Nephron (organoid): Measurements from ENCODE around the gene TNIP1.

Source experiments
- H3K27ac Mint-ChIP-seq, 3 experiments: 2 replicates each; pipeline ENCODE4 v1.8.0; 2020; ENCODE audit warnings: mixed read lengths in 3 of 3, mild to moderate bottlenecking in 2 of 3, moderate library complexity in 1 of 3
- H3K27me3 Mint-ChIP-seq: 2 replicates; pipeline ENCODE4 v1.8.0; 2021; ENCODE audit warnings: low read depth, mild to moderate bottlenecking, moderate library complexity, mixed read lengths
- H3K36me3 Mint-ChIP-seq: 2 replicates; pipeline ENCODE4 v1.8.0; 2020; ENCODE audit warnings: low read depth, mixed read lengths
- H3K4me1 Mint-ChIP-seq: 2 replicates; pipeline ENCODE4 v1.8.0; 2020; ENCODE audit warnings: mixed read lengths
- H3K4me3 Mint-ChIP-seq, 3 experiments: 2 replicates each; pipeline ENCODE4 v1.8.0; 2020; ENCODE audit warnings: mild to moderate bottlenecking in 3 of 3, mixed read lengths in 3 of 3, moderate library complexity in 2 of 3
- H3K9me3 Mint-ChIP-seq: 2 replicates; pipeline ENCODE4 v1.8.0; 2020; ENCODE audit warnings: mixed read lengths
- CTCF ChIP-seq, 3 experiments: fragments of 200-600 bp; sonication (generic); IDR thresholded peaks; one replicate each; pipeline ENCODE4 v1.5.0; 2021; ENCODE audit warnings: antibody characterized with exemption in 3 of 3; ENCODE audit not compliant: unreplicated experiment in 3 of 3

Gene TNIP1

GRCh38 chr5:151048526-151048925 lies 32.3 kb downstream of the TNIP1 start:
- TF ChIP-seq CTCF (IDR thresholded peaks at IDR 0.05; ENCODE audit: unreplicated experiment in 3 of 3) = no peak
- peaks cover 49% of the 10 kb centered on the region for H3K36me3 Mint-ChIP-seq
- no peaks in the 10 kb centered on the region for H3K27me3 Mint-ChIP-seq

GRCh38 chr5:151047814-151048425 lies 32.9 kb downstream of the TNIP1 start:
- peak; percentile 55 to 70 (median 62) for TF ChIP-seq CTCF (IDR thresholded peaks at IDR 0.05; ENCODE audit: unreplicated experiment in 3 of 3)
- Mint-ChIP-seq H3K36me3 (peaks cover 52% of the 10 kb centered on the region), H3K9me3 (no peaks in the 10 kb centered on the region), H3K4me3 (no peak overlapping the region), H3K27ac (no peak overlapping the region), H3K27me3 (no peaks in the 10 kb centered on the region), H3K4me1 (no peaks in the 10 kb centered on the region)

More at GRCh38 chr5:151048526-151048925, 32.3 kb downstream of the TNIP1 start:
- Mint-ChIP-seq H3K4me1 (no peaks in the 10 kb centered on the region), H3K9me3 (no peaks in the 10 kb centered on the region), H3K27ac (no peak overlapping the region), H3K4me3 (no peak overlapping the region)

GRCh38 chr5:151042453-151043093 lies 38.3 kb downstream of the TNIP1 start:
- Mint-ChIP-seq H3K9me3 (no peaks in the 10 kb centered on the region), H3K27me3 (no peaks in the 10 kb centered on the region), H3K4me1 (peaks cover 19% of the 10 kb centered on the region), H3K27ac (peak overlapping the region in 1 of 3 experiments; percentile 80), H3K4me3 (no peak overlapping the region), H3K36me3 (peaks cover 52% of the 10 kb centered on the region)
- TF ChIP-seq CTCF (IDR thresholded peaks at IDR 0.05; ENCODE audit: unreplicated experiment in 3 of 3) = no peak

GRCh38 chr5:151041577-151042268 lies 39.1 kb downstream of the TNIP1 start:
- no peaks in the 10 kb centered on the region for H3K9me3 Mint-ChIP-seq
- peak overlapping the region in 1 of 3 experiments; percentile 80 for H3K27ac Mint-ChIP-seq
- H3K27me3 Mint-ChIP-seq = no peaks in the 10 kb centered on the region
- TF ChIP-seq CTCF (IDR thresholded peaks at IDR 0.05; ENCODE audit: unreplicated experiment in 3 of 3) = no peak
- no peak overlapping the region for H3K4me3 Mint-ChIP-seq
- H3K36me3 Mint-ChIP-seq = peaks cover 53% of the 10 kb centered on the region
- peaks cover 25% of the 10 kb centered on the region for H3K4me1 Mint-ChIP-seq

- no peaks in the 10 kb centered on the region for H3K9me3 Mint-ChIP-seq
- H3K4me3 Mint-ChIP-seq = no peak overlapping the region
These were observed 40.6 kb downstream of the TNIP1 start for GRCh38 chr5:151040211-151040747.

More at GRCh38 chr5:151040211-151040747, 40.6 kb downstream of the TNIP1 start:
- peaks cover 52% of the 10 kb centered on the region for H3K36me3 Mint-ChIP-seq
- peak overlapping the region in 1 of 3 experiments; percentile 33 for H3K27ac Mint-ChIP-seq
- H3K27me3 Mint-ChIP-seq = no peaks in the 10 kb centered on the region
- no peak for TF ChIP-seq CTCF (IDR thresholded peaks at IDR 0.05; ENCODE audit: unreplicated experiment in 3 of 3)
- H3K4me1 Mint-ChIP-seq = peaks cover 25% of the 10 kb centered on the region
